ENCODE results near the gene CERKL. TPM values are rescaled to one million over a fixed set of nuclear protein-coding genes. Genes with fewer than 3 reads are reported as not detected.

The CERKL gene
- total and polyA plus RNA-seq, 9 of the 15 experiments (the other 6 are each of a cell fraction or from before 2014, with no cell fraction given): 0.04 to 0.08 TPM; not detected in 7

- TF ChIP-seq ZNF609 (CRISPR knock-in tag; IDR thresholded peaks at IDR 0.05; ENCODE audit: borderline replicate concordance): no peak
Observed at GRCh38 chr2:181576431-181576830, 80.5 kb downstream of the CERKL start (continued).

GRCh38 chr2:181575650-181576025, 81.3 kb downstream of the CERKL start:
- Histone ChIP-seq H3K27ac (ENCODE audit: extremely low read depth, low read depth, low read length) (no peak overlapping the region), H3K4me3 (no peak overlapping the region), H3K4me1 (replicated peaks in 1 of 2; ENCODE audit: control insufficient read depth in 2 of 2, insufficient read depth in 2 of 2, low read length in 2 of 2) (no peaks in the 10 kb centered on the region), H3K9me1 (ENCODE audit: control insufficient read depth, insufficient read depth, low read length) (no peaks in the 10 kb centered on the region), H4K20me1 (replicated peaks; ENCODE audit: control insufficient read depth, insufficient read depth, low read length) (no peaks in the 10 kb centered on the region), H3K4me2 (ENCODE audit: insufficient read depth, low read length) (no peak overlapping the region), H3K27me3 (ENCODE audit: control insufficient read depth in 2 of 2, insufficient read depth in 2 of 2, low read length in 2 of 2) (no peaks in the 10 kb centered on the region), H3K9me3 (replicated peaks; ENCODE audit: control insufficient read depth, insufficient read depth, low read depth, low read length) (peaks cover 1% of the 10 kb centered on the region; the same call in 1 of the 2 replicates), H2AFZ (ENCODE audit: low read depth, low read length) (no peak overlapping the region), H3K9ac (ENCODE audit: insufficient read depth in 1 of 2, low read depth in 2 of 2, low read length in 2 of 2) (no peak overlapping the region), H3K79me2 (ENCODE audit: control insufficient read depth, insufficient read depth, low read length) (no peaks in the 10 kb centered on the region), H3K36me3 (ENCODE audit: control insufficient read depth, insufficient read depth, low read length) (no peaks in the 10 kb centered on the region)
- FAIRE-seq (no peak), ATAC-seq (no peak), DNase-seq (ENCODE audit: extremely low read depth in 1 of 4, low spot score in 3 of 4) (no peak)
- TF ChIP-seq TEAD2 (tag; IDR thresholded peaks at IDR 0.05): no peak
- no peak for TF ChIP-seq MYC (IDR thresholded peaks at IDR 0.05; ENCODE audit: low read depth, low read length)
- TF ChIP-seq MYC (CRISPR knock-in tag; IDR thresholded peaks at IDR 0.05; ENCODE audit: borderline replicate concordance, low read depth): no peak
- POLR2A ChIA-PET: no interaction called here
- in situ Hi-C loops (cut with MboI) (no loop called here), intact Hi-C loops (cut with micrococcal nuclease) (no loop called here)
- 0% methylated on average over 2 of the region's 2 CpGs for WGBS (ENCODE audit: insufficient coverage, low coverage, missing lambda C conversion rate)
- BruUV-seq (replicated peaks): no TSS peak
- CTCF ChIA-PET (ENCODE audit: low intra/inter-chr PET ratio): no interaction called here

Measured in K562 (cell line).